ENCODE data around the gene PREX1. TPM values are rescaled to one million over a fixed set of nuclear protein-coding genes. Genes with fewer than 3 reads are reported as not detected.

The PREX1 gene
- total and polyA plus RNA-seq, 2 of the 4 experiments (the other 2 are of a cell fraction), result 0.67 to 0.72 TPM

DNA sequence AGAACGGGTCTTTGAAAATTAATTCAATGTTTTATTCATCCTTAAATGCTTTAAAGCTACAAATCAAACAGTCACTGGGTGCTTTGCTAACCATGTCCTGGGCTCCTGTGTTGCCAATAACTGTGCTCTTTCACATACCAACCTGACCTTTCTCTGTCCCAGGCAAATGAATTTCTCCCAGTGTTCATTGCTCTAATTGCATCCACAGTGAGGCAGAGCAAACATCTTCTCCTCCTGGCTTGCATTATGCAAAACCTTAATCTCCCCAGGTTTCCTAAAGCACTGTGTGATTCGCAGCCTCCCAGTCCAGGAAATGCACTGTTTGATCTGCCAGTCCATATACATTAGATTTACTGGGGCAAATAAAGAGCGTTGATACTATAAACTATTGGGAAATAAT, 219.0 kb downstream of the PREX1 start:
- H3K9ac ChIP-seq (ENCODE audit: low read depth, low read length), result no peak overlapping the region

More for the DNA sequence above, 219.0 kb downstream of the PREX1 start:
- no peak overlapping the region for H3K18ac ChIP-seq (ENCODE audit: low read depth, low read length)
- no peak overlapping the region for H3K56ac ChIP-seq (ENCODE audit: extremely low read depth, insufficient read depth, low read length)
- no peak overlapping the region for H4K8ac ChIP-seq (ENCODE audit: low read depth in 2 of 2, low read length in 2 of 2)
- no peak for ATAC-seq (ENCODE audit: low read depth)
- ChIA-PET CTCF (interaction anchor here (1.2 kb wide), 1 partner anchor 12 kb away, joined by 4 read pairs; no protein-coding TSS in a partner anchor), POLR2A (ENCODE audit: unreplicated experiment) (no interaction called here)
- no peaks in the 10 kb centered on the region for H4K20me1 ChIP-seq (ENCODE audit: insufficient read depth, low read length)
- no peak overlapping the region for H4K5ac ChIP-seq (ENCODE audit: low read depth, low read length)
- no peak overlapping the region for H3K27ac ChIP-seq (ENCODE audit: insufficient read depth, low read length)
- H2BK20ac ChIP-seq (ENCODE audit: low read depth, low read length), result no peak overlapping the region
- no peak overlapping the region for H2AK9ac ChIP-seq (replicated peaks; ENCODE audit: low read depth, low read length, poor library complexity)
- H2BK15ac ChIP-seq (ENCODE audit: low read depth, low read length), result no peak overlapping the region
- dilution Hi-C loops (cut with HindIII; ENCODE audit: low sequenced_read_pairs, unreplicated experiment), result no loop called here
- H3K36me3 ChIP-seq (ENCODE audit: control insufficient read depth, insufficient read depth, low read length), result no peaks in the 10 kb centered on the region
- H2BK5ac ChIP-seq (ENCODE audit: low read depth, low read length, poor library complexity, severe bottlenecking), result no peak overlapping the region
- in situ Hi-C loops (cut with MboI; ENCODE audit: low sequenced_read_pairs), result no loop called here
- no peak for TF ChIP-seq ELK1 (IDR thresholded peaks at IDR 0.05; ENCODE audit: borderline replicate concordance, low read depth, low read length)
- TF ChIP-seq POLR2A (IDR thresholded peaks at IDR 0.05; ENCODE audit: low read depth, low read length), result no peak
- TF ChIP-seq, protein P1, sequence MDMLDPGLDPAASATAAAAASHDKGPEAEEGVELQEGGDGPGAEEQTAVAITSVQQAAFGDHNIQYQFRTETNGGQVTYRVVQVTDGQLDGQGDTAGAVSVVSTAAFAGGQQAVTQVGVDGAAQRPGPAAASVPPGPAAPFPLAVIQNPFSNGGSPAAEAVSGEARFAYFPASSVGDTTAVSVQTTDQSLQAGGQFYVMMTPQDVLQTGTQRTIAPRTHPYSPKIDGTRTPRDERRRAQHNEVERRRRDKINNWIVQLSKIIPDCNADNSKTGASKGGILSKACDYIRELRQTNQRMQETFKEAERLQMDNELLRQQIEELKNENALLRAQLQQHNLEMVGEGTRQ (IDR thresholded peaks at IDR 0.05; ENCODE audit: low read depth, low read length), result no peak
- TF ChIP-seq NFE2L2 (IDR thresholded peaks at IDR 0.05; ENCODE audit: low read depth, low read length), result no peak
- no peak for TF ChIP-seq SMC3 (IDR thresholded peaks at IDR 0.05; ENCODE audit: low read depth, low read length)
- TF ChIP-seq RCOR1 (IDR thresholded peaks at IDR 0.05; ENCODE audit: insufficient replicate concordance, low read length), result no peak
- TF ChIP-seq CEBPB (IDR thresholded peaks at IDR 0.05; ENCODE audit: low read depth, low read length), result no peak
- TF ChIP-seq CHD1 (IDR thresholded peaks at IDR 0.05; ENCODE audit: low read depth, low read length), result no peak
- TF ChIP-seq RFX5 (IDR thresholded peaks at IDR 0.05; ENCODE audit: low read depth, low read length), result no peak
- no peak for TF ChIP-seq MXI1 (IDR thresholded peaks at IDR 0.05; ENCODE audit: borderline replicate concordance, low read depth, low read length)
- no peak for TF ChIP-seq RAD21 (IDR thresholded peaks at IDR 0.05; ENCODE audit: low read length)
- no peak for TF ChIP-seq FOS (IDR thresholded peaks at IDR 0.05; ENCODE audit: low read depth, low read length)
- no peak for TF ChIP-seq MAFK (IDR thresholded peaks at IDR 0.05; ENCODE audit: low read depth, low read length)
- TF ChIP-seq BHLHE40 (IDR thresholded peaks at IDR 0.05; ENCODE audit: low read depth, low read length), result no peak
- TF ChIP-seq MAZ (IDR thresholded peaks at IDR 0.05; ENCODE audit: borderline replicate concordance, low read depth, low read length), result no peak
- H3K4me1 ChIP-seq (ENCODE audit: control insufficient read depth, insufficient read depth, low read length), result no peaks in the 10 kb centered on the region
- H2BK120ac ChIP-seq (ENCODE audit: low read depth, low read length), result no peak overlapping the region
- H3K9me1 ChIP-seq (ENCODE audit: insufficient read depth, low read length), result no peaks in the 10 kb centered on the region
- no peak overlapping the region for H2AFZ ChIP-seq (replicated peaks; ENCODE audit: low read length, poor library complexity)
- no peaks in the 10 kb centered on the region for H3K9me3 ChIP-seq (ENCODE audit: control insufficient read depth, insufficient read depth, low read length)
- H2AK5ac ChIP-seq (ENCODE audit: low read depth, low read length), result no peak overlapping the region
- no TSS peak for BruUV-seq (replicated peaks)
- H3K4me2 ChIP-seq (ENCODE audit: low read depth, low read length), result no peak overlapping the region
- no peak for DNase-seq
- intact Hi-C loops (cut with micrococcal nuclease), result no loop called here
- WGBS, 2 experiments (ENCODE audit: extremely low coverage in 2 of 2, insufficient read length in 1 of 2), result no CpG with 5 or more reads among the region's 3 CpGs
- no peak overlapping the region for H4K91ac ChIP-seq (ENCODE audit: insufficient read depth, low read depth, low read length)
- H3K4me3 ChIP-seq (ENCODE audit: insufficient read depth, low read depth, low read length), result no peak overlapping the region
- no peak overlapping the region for H3K14ac ChIP-seq (replicated peaks; ENCODE audit: low read depth, low read length)
- no peak overlapping the region for H3K4ac ChIP-seq (ENCODE audit: low read depth, low read length)
- H3K79me1 ChIP-seq (ENCODE audit: low read depth in 1 of 2, low read length in 2 of 2), result no peaks in the 10 kb centered on the region
- H3K27me3 ChIP-seq (ENCODE audit: control insufficient read depth, insufficient read depth, low read length), result peaks cover 27% of the 10 kb centered on the region
- H3K23ac ChIP-seq (ENCODE audit: low read depth, low read length), result no peak overlapping the region
